GM23338 (cell line): ENCODE measurements around the gene CIART. TPM values are rescaled to one million over a fixed set of nuclear protein-coding genes. Genes with fewer than 3 reads are reported as not detected.
A peak's percentile ranks its signal among the peaks of the same experiment; 100 is the strongest.

ENCODE experiments used
- ATAC-seq: fragments of 200-7000 bp; cut with Tn5 transposase; 3 replicates; pipeline ENCODE4 v1.9.1; 2020
- DNase-seq: peaks from one replicate; pipeline ENCODE4 v3.0.0-alpha.2; 2015; ENCODE audit warnings: low spot score
- H2AFZ ChIP-seq: fragments of 200-600 bp; sonication (generic); 2 replicates; pipeline ENCODE4 v1.8.0; 2016; ENCODE audit warnings: antibody characterized with exemption, mild to moderate bottlenecking, moderate library complexity
- H3F3A ChIP-seq: fragments of 200-600 bp; sonication (generic); replicated peaks from 2 replicates; pipeline ENCODE4 v1.8.0; 2017; ENCODE audit warnings: antibody characterized with exemption, mixed run types, low read depth
- H3K27ac ChIP-seq: fragments of 200-600 bp; sonication (generic); 2 replicates; pipeline ENCODE4 v1.6.1; 2016; ENCODE audit warnings: low read depth
- H3K27me3 ChIP-seq: fragments of 200-600 bp; sonication (generic); 2 replicates; pipeline ENCODE4 v1.8.0; 2016; ENCODE audit warnings: mild to moderate bottlenecking, mixed run types, moderate library complexity; ENCODE audit not compliant: insufficient read depth
- H3K36me3 ChIP-seq: fragments of 200-600 bp; sonication (generic); 2 replicates; pipeline ENCODE4 v1.8.0; 2016; ENCODE audit warnings: mild to moderate bottlenecking; ENCODE audit not compliant: insufficient read depth
- H3K4me1 ChIP-seq: fragments of 200-600 bp; sonication (generic); 2 replicates; pipeline ENCODE4 v1.8.0; 2016; ENCODE audit warnings: mild to moderate bottlenecking, moderate library complexity; ENCODE audit not compliant: insufficient read depth
- H3K4me2 ChIP-seq: fragments of 200-600 bp; sonication (generic); 2 replicates; pipeline ENCODE4 v1.7.1; 2017; ENCODE audit warnings: mixed run types
- H3K4me3 ChIP-seq: fragments of 200-600 bp; sonication (generic); 2 replicates; pipeline ENCODE4 v1.6.1; 2016; ENCODE audit warnings: mixed run types
- H3K79me2 ChIP-seq: fragments of 200-600 bp; sonication (generic); replicated peaks from 2 replicates; pipeline ENCODE4 v1.8.0; 2017; ENCODE audit warnings: mild to moderate bottlenecking; ENCODE audit not compliant: insufficient read depth
- H3K9me2 ChIP-seq: fragments of 200-600 bp; sonication (generic); 2 replicates; pipeline ENCODE4 v1.8.0; 2017; ENCODE audit not compliant: insufficient read depth
- H4K20me1 ChIP-seq: fragments of 200-600 bp; sonication (generic); replicated peaks from 2 replicates; pipeline ENCODE4 v1.8.0; 2017; ENCODE audit warnings: mild to moderate bottlenecking; ENCODE audit not compliant: insufficient read depth
- H3K27ac Mint-ChIP-seq: 2 replicates; pipeline ENCODE4 v1.8.0; 2020; ENCODE audit warnings: inconsistent platforms, mild to moderate bottlenecking, moderate library complexity, mixed read lengths
- H3K27me3 Mint-ChIP-seq: 3 replicates; pipeline ENCODE4 v1.8.0; 2022; ENCODE audit warnings: low read depth, mild to moderate bottlenecking, moderate library complexity, mixed read lengths, inconsistent platforms; ENCODE audit not compliant: insufficient read depth, poor library complexity
- H3K36me3 Mint-ChIP-seq: 3 replicates; pipeline ENCODE4 v1.8.0; 2021; ENCODE audit warnings: low read depth, mild to moderate bottlenecking, inconsistent platforms, moderate library complexity, mixed read lengths
- H3K4me1 Mint-ChIP-seq: 3 replicates; pipeline ENCODE4 v1.8.0; 2020; ENCODE audit warnings: mild to moderate bottlenecking, inconsistent platforms, mixed read lengths
- H3K4me3 Mint-ChIP-seq: 3 replicates; pipeline ENCODE4 v1.8.0; 2021; ENCODE audit warnings: moderate library complexity, mild to moderate bottlenecking, inconsistent platforms, mixed read lengths
- H3K9me3 Mint-ChIP-seq: 3 replicates; pipeline ENCODE4 v1.8.0; 2020; ENCODE audit warnings: moderate library complexity, mild to moderate bottlenecking, inconsistent platforms, mixed read lengths
- CREB1 ChIP-seq: fragments of 250-450 bp; sonication (Bioruptor Pico); IDR thresholded peaks from 2 replicates; pipeline ENCODE4 v1.5.0; 2020; ENCODE audit warnings: low read depth, mild to moderate bottlenecking, moderate library complexity
- ETS1 ChIP-seq: IDR thresholded peaks from 2 replicates; pipeline ENCODE4 v1.6.1; 2016; ENCODE audit warnings: antibody characterized with exemption
- EZH2phosphoT487 ChIP-seq: fragments of 200-600 bp; sonication (generic); IDR thresholded peaks from one replicate; pipeline ENCODE4 v1.8.1; 2018; ENCODE audit warnings: antibody characterized with exemption; ENCODE audit not compliant: unreplicated experiment
- JUNB ChIP-seq: IDR thresholded peaks from one replicate; pipeline ENCODE4 v1.6.1; 2016; ENCODE audit warnings: antibody characterized with exemption; ENCODE audit not compliant: unreplicated experiment
- POLR2AphosphoS5 ChIP-seq: IDR thresholded peaks from 2 replicates; pipeline ENCODE4 v1.6.1; 2016; ENCODE audit warnings: antibody characterized with exemption, low read depth
- STAT1 ChIP-seq: IDR thresholded peaks from one replicate; pipeline ENCODE4 v1.6.1; 2016; ENCODE audit warnings: antibody characterized with exemption; ENCODE audit not compliant: unreplicated experiment
- ZNF114 ChIP-seq: fragments of 250-450 bp; sonication (Bioruptor Pico); IDR thresholded peaks from 2 replicates; pipeline ENCODE4 v1.5.0; 2020; ENCODE audit warnings: mild to moderate bottlenecking, moderate library complexity
- polyA plus RNA-seq: library from polyadenylated mRNA; unstranded; fragments of >200 nt; fragmentation: Nextera tagmentation; extraction: Ambion mirVana; gene quantifications from 2 replicates; pipeline ENCODE4 v1.2.1, GENCODE V29; 2016
- total RNA-seq: library from RNA; depleted of rRNA; stranded (reverse); fragments of >200 nt; shearing (Covaris generic); gene quantifications from 2 replicates; pipeline ENCODE4 v1.2.3, GENCODE V29; 2014
- TF ChIP-seq, protein P1 (sequence below): fragments of 250-450 bp; sonication (Bioruptor Pico); IDR thresholded peaks from 2 replicates; pipeline ENCODE4 v1.5.0; 2020; ENCODE audit warnings: mild to moderate bottlenecking, moderate library complexity

Gene CIART
- total and polyA plus RNA-seq, 2 experiments from 2014 or later = 9.3 to 16.4 TPM

GRCh38 chr1:150267896-150268295, 14.5 kb upstream of the CIART start:
- Mint-ChIP-seq H3K4me1 (peaks cover 32% of the 10 kb centered on the region), H3K9me3 (no peaks in the 10 kb centered on the region; the same call in 1 of the 3 replicates), H3K27ac (peak overlapping the region; percentile 97), H3K27me3 (peaks cover 42% of the 10 kb centered on the region), H3K4me3 (peak overlapping the region; percentile 99), H3K36me3 (peaks cover 50% of the 10 kb centered on the region)
- ATAC-seq (no peak), DNase-seq (no peak)
- H3F3A ChIP-seq = peaks cover 21% of the 10 kb centered on the region
- no peak overlapping the region for H2AFZ ChIP-seq
- H3K27me3 ChIP-seq = no peaks in the 10 kb centered on the region
- H4K20me1 ChIP-seq = no peaks in the 10 kb centered on the region
- TF ChIP-seq EZH2phosphoT487 (no peak), ZNF114 (CRISPR knock-in tag) (no peak), POLR2AphosphoS5 (no peak), STAT1 (no peak), ETS1 (no peak), JUNB (no peak), CREB1 (CRISPR knock-in tag) (no peak)
- TF ChIP-seq, protein P1, sequence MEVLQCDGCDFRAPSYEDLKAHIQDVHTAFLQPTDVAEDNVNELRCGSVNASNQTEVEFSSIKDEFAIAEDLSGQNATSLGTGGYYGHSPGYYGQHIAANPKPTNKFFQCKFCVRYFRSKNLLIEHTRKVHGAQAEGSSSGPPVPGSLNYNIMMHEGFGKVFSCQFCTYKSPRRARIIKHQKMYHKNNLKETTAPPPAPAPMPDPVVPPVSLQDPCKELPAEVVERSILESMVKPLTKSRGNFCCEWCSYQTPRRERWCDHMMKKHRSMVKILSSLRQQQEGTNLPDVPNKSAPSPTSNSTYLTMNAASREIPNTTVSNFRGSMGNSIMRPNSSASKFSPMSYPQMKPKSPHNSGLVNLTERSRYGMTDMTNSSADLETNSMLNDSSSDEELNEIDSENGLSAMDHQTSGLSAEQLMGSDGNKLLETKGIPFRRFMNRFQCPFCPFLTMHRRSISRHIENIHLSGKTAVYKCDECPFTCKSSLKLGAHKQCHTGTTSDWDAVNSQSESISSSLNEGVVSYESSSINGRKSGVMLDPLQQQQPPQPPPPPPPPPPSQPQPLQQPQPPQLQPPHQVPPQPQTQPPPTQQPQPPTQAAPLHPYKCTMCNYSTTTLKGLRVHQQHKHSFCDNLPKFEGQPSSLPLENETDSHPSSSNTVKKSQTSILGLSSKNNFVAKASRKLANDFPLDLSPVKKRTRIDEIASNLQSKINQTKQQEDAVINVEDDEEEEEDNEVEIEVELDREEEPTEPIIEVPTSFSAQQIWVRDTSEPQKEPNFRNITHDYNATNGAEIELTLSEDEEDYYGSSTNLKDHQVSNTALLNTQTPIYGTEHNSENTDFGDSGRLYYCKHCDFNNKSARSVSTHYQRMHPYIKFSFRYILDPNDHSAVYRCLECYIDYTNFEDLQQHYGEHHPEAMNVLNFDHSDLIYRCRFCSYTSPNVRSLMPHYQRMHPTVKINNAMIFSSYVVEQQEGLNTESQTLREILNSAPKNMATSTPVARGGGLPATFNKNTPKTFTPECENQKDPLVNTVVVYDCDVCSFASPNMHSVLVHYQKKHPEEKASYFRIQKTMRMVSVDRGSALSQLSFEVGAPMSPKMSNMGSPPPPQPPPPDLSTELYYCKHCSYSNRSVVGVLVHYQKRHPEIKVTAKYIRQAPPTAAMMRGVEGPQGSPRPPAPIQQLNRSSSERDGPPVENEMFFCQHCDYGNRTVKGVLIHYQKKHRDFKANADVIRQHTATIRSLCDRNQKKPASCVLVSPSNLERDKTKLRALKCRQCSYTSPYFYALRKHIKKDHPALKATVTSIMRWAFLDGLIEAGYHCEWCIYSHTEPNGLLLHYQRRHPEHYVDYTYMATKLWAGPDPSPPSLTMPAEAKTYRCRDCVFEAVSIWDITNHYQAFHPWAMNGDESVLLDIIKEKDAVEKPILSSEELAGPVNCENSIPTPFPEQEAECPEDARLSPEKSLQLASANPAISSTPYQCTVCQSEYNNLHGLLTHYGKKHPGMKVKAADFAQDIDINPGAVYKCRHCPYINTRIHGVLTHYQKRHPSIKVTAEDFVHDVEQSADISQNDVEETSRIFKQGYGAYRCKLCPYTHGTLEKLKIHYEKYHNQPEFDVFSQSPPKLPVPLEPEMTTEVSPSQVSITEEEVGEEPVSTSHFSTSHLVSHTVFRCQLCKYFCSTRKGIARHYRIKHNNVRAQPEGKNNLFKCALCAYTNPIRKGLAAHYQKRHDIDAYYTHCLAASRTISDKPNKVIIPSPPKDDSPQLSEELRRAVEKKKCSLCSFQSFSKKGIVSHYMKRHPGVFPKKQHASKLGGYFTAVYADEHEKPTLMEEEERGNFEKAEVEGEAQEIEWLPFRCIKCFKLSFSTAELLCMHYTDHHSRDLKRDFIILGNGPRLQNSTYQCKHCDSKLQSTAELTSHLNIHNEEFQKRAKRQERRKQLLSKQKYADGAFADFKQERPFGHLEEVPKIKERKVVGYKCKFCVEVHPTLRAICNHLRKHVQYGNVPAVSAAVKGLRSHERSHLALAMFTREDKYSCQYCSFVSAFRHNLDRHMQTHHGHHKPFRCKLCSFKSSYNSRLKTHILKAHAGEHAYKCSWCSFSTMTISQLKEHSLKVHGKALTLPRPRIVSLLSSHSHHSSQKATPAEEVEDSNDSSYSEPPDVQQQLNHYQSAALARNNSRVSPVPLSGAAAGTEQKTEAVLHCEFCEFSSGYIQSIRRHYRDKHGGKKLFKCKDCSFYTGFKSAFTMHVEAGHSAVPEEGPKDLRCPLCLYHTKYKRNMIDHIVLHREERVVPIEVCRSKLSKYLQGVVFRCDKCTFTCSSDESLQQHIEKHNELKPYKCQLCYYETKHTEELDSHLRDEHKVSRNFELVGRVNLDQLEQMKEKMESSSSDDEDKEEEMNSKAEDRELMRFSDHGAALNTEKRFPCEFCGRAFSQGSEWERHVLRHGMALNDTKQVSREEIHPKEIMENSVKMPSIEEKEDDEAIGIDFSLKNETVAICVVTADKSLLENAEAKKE (CRISPR knock-in tag) = no peak
- no peaks in the 10 kb centered on the region for H3K9me2 ChIP-seq
- peaks cover 15% of the 10 kb centered on the region; the same call in 1 of the 2 replicates for H3K36me3 ChIP-seq
- H3K27ac ChIP-seq = 0 out of 2 replicates have a peak overlapping the region, but pooled peaks have one; percentile 51
- H3K4me2 ChIP-seq = peak overlapping the region; percentile 100
- peak overlapping the region; percentile 87 for H3K4me3 ChIP-seq
- peaks cover 18% of the 10 kb centered on the region for H3K79me2 ChIP-seq
- peaks cover 23% of the 10 kb centered on the region for H3K4me1 ChIP-seq
